Stimulated activated CD4-positive, alpha-beta T cell treated with anti-CD3 and anti-CD28 coated beads, Interleukin-1b, Interleukin-23, amount 100 ng/mL, for 48 hours (primary cell): ENCODE results near the gene CNTN5.

Experiments
- DNase-seq: peaks from one replicate; pipeline ENCODE4 v3.0.0-alpha.2; 2020

CNTN5 gene

DNA sequence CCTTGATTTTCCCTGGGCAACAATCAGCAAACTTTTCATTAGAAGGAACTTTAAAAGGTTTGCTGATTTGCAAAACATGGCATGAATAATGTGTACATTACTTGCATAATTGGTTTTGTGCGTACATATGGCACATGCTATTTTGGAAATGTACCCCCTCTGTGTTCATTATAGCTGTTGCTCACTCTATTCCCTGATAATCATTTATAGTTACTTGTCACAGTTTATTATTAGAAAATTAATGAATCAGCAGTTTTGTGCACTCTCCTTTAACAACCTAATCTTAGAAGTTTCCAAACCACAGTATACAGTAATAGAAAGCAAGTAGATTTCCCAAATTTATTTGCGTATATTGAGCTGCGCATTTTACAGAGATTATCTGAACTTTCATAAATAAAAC lies 389.9 kb downstream of the CNTN5 start:
- DNase-seq, result no peak

DNA sequence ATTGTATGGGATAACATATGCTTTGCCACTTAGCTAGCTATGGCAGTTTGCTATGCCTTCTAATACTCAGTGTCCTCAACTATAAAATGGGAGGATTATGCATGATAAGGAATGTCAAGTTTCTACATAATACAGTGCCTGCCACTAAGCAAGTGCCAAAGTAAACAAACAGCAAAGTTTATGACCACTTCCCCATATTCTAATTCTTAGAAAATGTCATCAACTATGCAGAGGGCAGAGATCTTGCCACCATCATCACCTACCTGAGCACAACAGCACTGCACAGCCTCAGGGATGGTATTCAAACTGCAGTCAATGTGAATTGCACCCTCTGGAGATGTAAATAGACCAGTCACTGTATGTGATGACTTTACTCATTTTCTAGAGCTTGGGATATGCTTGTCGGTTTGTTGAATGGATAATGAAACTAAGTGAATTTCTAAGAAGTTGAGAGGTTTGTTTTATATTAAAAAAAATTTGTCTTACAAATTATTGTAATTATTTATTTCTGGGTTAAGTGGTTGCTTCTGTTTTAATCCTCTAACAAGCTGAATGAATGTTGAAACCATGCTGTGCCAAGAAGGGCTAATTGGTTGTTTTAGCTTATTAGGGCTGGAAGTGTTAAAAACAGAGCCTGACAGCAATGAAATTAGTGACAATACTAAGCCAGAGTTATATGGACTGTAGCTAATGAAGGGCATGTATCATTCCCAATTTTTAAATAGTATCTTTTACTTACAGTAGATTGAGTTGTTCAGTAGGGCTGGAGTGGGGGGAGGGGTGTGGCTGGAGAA lies 398.4 kb downstream of the CNTN5 start:
- DNase-seq, result no peak

DNA sequence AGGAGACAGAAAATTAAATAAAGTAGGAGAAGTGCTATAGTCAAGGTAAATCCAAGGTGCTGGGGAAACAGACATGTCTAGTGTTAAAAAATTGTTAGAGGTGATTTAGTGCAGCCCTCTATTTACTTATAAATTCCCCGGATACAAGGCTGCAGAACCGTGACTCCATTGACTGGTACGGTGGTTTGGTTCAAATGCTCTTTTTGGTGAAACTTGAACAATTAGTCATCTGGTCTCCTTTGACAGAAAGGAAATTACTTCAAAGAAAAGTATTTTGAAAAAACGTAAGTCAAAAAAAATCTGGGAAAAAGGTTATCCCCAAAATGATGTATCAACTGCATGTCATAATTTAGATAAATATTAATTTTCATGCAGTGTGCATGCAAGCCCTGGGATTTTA lies 399.2 kb downstream of the CNTN5 start:
- no peak for DNase-seq

DNA sequence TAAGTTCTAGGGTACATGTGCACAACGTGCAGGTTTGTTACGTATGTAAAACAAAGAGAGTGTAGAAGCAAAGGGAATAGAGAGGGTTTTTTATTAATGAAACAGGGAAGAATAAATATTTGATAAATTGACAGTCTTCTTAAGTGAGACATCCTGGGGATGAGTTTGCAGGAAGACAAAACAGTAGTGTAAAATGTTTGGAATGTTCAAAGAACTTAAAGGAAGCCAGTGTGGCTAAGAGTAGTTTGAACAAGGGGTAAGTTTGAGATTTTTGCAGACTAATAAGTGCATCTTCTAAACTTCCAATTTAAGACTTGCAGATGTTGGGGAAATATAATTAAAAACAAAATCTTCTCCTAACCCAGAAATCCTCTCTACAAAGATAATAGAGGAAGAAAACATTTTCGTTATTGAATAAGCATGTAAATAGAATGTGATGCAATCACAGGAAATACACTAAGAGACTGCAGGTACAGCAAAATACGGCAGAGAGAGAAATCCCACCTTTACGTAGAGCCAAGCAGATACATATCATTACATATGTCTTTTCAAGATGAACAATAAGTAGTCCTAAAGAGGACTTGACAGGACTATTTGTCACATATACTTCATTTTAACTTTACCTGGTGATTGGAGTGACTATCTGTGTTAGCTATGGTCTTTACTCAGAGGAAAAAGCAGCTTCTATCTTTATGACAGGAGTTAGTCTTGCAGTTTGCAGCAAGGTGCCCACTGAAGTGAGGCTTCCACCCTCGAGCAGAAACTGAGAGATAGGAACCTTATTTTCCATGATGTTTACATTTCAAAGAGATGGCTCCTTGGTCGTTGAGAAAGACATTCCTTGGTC lies 402.1 kb downstream of the CNTN5 start:
- no peak for DNase-seq

DNA sequence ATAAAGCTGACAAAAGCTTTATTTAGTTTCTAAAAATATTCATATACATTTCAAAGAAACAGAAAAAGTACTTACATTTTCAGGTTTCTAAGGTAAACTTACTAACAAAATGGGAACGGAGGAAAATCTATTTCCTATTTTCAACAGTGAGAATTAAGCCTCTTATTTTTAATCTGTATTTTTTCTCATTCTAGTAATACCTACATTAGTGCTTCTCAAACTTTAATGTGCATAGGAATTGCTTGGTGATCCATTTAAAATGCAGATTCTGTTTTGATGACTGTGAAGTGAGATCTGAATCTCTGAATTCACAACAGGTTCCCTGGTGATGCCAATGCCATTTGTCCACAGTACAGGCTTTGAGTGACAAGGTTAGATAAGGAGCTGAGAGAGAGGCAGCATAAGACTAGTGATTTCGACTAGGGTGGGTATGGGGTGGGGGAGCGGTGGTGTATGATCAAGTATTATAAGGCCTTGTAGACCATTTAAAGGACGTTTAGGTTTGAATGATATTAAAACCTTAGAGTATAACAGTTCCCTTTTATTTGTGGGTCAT lies 402.8 kb downstream of the CNTN5 start:
- DNase-seq, result no peak

DNA sequence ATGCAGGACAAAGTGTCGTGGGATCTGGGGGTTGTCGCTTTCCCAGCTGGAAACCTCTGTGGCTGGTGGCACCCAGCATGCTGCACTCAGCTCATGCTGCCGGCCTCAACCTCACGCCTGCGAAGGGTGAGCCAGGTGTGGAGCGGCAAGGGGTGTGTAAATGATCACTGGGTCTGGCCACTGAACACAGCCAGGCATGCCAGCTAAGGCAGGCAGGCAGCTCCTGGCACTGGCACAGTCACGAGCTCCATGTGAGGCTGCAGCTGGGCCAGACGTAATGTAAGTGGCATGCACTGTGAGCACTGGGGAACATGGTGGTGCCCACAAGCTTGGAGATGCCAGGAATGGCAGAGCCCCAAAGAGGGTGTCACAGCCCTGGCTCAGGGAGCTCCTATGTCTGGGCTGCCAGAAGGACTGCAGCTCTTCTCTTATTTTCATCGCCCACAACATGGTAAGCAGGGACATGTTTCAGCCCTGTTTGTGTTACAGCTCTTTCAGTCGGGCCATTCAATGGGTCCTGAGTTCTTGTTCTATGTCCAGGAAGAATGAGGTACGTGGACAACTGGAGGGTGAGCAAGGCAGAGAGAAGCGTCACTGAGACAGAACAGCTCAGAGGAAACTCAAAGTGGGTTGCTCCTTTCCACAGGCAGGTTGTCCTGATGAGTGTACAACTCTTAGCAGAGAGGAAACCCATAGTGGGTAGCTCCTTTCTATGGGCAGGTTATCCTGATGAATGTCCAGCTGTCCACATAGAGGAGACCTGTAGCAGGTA lies 403.8 kb downstream of the CNTN5 start:
- no peak for DNase-seq

DNA sequence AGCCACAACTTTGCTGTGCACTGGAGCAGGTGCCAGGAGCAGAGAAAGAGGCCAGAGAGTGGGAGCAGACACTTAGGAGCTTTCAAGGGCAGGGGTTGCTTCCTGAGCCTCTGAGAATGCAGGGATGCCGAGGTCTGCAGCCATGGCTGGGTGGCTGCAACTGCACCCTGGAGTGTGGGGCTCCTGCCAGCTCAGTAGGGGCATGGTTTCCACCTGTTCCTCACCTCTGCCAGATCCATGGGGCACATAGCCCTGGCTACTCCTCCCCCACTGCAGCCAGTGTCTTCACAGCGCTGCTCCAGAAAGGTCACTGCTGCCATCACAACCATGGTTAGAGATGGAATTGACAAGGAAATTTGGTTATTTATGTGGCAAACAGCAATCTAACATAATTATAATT lies 404.8 kb downstream of the CNTN5 start:
- DNase-seq, result no peak

DNA sequence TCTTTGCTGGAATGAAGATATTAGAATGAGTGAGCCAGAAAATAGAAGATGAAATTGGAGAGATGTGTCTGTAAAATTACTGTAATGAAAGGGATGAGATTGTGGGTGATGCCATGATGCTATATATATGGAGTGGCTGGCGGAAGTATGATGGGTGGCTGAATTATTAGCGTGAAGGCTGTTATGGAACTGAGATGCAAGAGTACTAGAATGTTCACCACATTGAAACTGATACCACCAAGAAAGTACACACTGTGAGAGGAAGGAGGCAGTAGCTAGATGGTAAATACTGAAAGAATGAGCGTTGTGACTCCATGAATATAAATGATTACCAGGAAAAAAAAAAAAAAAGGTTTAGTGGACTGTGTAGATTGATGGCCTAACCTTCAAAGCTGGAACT lies 411.9 kb downstream of the CNTN5 start:
- DNase-seq, result no peak

DNA sequence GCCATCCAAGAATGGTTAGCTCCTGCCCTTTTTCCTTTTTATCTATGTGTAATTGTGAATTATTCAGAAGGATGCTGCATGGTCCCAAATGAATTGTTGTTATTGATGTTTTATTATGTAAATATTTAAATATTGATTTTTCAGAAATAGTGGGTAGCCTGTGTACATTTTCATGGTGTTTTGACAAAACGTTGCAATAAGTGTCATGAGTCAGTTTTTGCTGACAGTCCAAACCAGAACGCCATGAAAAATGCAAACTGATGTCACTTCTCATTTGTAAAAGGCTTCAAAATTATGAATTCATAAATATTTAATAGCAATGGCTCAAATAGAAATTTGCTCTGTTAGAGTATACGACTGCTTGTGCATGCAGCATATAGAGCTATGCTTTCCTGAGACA lies 422.5 kb downstream of the CNTN5 start:
- no peak for DNase-seq

DNA sequence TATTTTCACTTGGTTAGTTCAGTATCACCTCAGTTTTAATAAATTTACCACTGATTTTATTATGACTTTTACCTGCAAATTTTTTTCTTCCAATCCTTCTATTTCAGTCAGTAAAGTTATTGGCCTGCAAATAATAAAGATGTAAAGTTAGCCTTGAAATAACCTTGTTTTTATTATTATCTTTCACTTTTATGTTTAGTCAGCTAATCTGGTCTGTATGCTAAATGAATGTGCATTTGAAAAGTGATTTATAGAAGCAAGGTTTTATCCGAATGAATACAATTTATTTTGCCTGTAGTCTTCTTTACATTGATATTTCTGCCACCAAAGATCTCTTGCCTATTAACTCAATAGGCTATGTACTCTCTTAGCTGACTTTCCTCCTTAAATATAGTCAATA lies 425.7 kb downstream of the CNTN5 start:
- no peak for DNase-seq

DNA sequence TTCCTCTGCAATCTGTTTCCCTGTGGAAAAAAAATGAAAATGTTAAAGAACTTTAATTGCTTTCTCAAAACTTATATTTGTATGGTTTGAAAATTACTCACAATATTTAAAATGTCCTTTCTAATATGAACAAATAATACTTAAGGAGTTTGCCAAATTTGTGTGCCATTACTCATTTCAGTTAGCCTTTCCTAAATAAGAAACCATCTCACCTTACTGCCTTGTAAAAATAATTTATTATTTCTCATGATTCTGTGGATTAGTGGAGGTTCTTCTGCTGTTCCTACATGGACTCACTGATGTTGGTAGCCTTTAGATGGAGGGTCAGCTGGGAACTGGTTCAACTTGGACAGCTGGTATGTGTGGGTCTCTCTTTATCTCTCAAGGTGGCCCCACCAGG lies 428.6 kb downstream of the CNTN5 start:
- DNase-seq, result no peak

DNA sequence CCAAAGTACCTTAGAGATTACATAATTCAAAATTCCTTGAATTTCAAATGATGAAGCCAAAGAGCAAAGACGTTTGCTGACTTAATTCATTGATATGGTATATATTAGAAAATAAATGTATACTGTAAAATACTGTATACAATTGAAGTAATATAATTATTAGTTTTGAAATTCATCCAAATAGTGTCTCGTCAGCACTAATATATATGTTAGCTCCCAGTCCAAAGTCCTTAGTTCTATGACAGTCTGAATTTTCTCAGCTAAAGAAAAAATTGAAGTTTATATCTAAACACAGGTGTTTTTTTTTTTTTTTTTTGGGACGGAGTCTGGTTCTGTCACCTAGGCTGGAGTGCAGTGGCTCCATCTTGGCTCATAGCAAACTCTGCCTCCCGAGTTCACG lies 431.3 kb downstream of the CNTN5 start:
- no peak for DNase-seq

DNA sequence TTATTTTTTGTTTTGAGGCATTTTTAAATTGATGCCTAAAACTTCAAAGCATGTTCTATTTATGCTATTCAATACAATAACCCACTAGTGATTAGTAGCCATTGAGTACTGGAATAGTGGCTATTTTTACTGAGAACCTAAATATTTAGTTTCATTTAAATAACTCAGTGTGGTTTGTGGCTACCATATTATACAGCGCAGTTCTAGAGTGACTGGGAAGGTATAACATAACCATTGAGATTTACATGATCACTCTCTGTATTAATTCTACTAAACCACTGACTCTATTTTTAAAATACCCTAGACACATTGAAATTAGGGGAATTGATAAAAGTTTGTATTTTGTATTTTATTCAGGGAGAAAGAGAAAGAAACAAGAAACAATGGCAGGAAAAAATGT lies 441.2 kb downstream of the CNTN5 start:
- no peak for DNase-seq

DNA sequence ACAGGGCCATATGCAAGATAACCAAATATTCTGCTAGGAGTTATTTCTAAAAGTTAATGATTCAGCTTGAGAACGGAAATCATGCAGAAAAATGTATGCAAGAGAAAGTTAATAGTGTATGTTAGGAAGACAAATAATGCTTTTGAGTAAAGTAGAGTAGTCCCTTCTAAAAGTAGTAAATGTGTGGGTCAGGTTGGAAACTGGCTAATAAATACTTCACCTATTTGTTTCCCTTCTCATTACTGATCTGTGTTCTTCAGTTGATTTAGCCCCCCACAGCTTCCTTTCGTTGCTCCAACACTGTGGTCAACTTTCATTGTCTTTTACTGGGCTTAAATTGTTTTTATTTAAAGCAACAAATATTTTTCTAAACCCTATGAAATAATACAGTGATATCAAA lies 444.2 kb downstream of the CNTN5 start:
- no peak for DNase-seq

DNA sequence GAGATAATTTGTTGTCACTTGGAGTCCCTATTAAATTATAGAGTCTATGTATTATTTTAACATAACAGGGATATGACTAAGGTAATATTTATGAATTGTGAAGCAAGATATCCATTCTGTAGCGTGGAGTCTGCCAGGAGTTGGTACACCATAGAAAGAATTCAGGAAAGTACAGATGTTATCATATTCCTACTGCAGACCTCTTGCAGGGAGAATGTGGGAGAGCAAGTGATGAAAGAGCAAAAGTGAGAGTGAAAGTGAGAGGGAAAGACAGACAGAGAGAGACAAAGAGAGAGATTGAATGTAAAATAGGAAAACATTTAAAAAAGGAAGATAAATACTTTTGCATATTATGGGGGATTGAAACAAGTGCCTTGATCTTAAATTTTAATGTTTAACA lies 468.8 kb downstream of the CNTN5 start:
- DNase-seq, result no peak

DNA sequence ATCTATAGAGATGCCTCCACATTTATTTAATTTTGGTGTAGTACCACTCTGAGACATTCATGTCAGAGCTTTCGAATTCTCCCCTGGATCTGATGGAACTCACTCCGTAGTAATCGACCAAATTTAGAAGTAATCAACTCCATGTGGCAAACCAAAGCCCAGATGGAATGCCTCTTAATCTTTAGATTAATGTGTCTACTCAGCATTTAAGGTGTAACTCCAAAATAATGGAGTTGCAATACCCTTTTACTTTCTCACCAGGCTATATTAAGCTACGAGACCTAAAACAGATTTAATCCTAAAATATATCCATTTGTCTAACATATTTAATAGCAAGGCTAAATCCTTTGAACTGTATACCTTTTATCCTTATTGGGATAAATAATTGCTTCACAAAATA lies 473.3 kb downstream of the CNTN5 start:
- DNase-seq, result no peak

DNA sequence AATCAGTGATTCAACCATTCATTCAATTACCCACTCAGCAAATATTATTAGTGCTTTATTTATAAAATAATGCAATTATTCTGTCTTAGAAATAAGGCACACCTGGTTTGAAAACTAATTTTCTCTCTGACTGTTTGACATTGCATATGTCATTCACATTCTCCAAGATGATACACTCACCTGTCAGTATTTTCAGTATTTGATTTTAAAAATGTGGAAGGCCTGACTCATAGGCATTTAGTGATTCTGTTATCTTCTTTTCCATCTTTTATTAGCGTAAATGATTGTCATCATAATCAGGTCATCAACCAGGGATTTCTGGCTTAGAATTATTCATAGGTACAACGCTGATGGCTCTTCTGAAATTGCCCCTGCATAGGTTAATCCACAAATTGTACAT lies 480.9 kb downstream of the CNTN5 start:
- no peak for DNase-seq

DNA sequence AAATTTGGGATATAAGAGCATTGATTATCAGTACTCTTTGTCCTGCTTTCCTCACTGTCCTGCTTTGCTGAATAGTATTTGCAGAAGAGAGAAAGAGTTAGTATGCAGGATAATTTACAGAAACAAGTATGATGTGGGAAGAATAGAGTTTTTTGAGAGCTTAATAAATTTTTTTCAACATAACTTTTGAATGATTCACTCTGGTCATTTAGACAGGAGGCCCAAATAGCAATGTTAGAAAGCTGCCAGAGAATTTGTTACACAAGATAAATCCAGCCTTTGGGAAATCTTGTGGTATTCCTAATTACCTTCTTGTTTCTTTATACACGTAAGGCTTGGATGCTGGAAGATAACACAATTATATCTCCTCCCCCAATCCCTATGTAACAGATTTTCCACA lies 484.6 kb downstream of the CNTN5 start:
- DNase-seq, result no peak

DNA sequence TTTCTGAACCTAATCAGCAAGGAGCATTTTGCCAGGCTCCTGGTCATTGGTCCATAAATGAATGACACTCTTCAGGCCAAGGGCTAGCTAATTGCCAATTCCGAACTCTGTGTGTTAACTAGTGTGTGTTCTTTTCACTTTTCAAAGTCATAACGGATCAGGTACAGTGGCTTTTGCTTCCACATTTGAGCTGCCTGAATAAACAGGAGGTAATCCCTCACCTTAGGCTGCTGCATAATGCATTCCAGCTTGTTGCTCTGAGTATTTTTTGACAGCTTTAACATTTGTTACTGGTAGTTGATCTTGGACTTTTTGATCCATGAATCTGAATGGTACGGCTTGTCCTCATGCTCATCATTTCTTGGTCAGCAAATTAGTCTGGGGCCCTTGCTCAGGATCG lies 485.1 kb downstream of the CNTN5 start:
- DNase-seq, result no peak

DNA sequence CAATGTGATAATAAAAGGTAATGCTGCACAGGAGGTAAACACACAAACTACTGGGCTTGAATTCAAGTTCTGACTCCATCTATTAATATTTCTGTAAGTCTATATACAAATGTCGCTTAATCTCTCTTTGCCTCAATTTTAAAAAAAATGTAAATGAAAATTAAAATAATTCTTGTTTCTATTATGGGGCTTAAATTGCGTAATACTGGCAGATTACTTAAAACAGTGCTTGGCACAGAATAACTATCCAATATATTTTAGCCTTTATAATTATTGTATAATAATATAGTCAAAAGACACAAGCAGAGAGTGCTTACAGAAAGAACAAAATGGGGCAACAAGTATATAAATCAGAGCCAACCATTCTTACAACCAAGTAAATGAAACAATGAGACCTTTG lies 489.1 kb downstream of the CNTN5 start:
- DNase-seq, result no peak

DNA sequence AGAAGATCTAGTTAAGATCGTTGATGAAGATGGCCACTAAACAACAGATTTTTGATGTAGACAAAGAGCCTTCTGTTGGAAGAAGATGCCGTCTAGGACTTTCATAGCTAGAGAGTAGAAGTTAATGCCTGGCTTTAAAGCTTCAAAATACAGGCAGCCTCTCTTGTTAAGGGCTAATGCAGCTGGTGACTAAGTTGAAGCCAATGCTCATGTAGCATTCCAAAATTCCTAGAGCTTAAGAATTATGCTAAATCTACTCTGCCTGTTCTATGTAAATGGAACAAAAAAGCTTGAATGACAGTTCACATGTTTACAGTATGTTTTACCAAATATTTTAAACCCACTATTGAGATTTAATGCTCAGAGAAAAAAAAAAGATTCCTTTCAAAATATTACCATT lies 492.6 kb downstream of the CNTN5 start:
- no peak for DNase-seq

DNA sequence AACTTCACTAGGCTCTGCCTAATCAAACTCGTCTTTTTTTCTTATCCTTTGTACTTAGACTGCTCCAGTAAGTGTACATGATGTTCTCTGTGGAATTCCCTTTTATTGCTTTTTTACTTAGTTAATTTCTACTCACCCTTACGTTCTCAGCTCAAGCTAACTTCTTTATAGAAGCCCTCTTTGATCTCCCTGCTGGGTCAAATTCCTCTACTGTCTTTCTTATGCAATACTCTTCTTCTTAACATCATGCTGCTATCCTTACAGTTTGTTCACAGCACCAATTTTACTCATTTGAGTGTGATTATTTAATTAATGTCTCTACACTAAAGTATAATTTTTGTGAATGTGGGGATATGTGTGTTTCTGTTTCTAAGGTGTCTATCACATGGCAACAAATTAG lies 498.3 kb downstream of the CNTN5 start:
- no peak for DNase-seq

DNA sequence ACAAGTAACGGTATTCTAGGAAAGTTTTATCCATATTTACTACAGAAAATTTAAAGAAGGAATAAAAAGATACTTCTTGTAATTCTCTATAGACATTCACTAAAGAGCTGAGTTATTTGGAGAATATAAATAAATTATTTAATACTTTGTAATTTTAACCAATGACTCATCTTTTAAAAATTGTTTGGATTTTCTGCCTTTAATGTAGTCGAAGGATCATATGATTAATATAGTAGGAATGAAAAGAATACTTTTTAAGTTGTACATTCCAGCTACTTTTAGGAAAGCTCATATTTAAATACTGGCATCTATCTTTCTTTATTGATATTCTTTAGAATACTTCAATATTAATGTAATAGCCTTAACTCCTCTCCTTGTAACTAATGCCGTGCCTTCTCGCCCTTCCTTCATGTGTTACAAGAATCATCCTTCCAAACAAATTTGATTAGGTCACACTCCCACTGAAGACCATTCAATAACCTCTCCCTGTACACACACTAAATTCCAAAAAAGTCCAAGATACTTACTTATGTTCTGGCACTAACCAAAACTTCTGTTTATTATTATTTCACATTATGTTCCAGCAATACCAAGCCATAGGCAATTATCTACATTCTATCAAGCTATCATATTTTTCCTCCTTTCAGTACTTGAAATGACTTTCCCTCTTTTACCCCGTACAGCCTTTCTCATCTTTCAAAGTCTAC lies 501.9 kb downstream of the CNTN5 start:
- no peak for DNase-seq
